Naive thymus-derived CD4-positive, alpha-beta T cell (primary cell): ENCODE measurements around the gene ECE2. TPM values are rescaled to one million over a fixed set of nuclear protein-coding genes. Genes with fewer than 3 reads are reported as not detected.

Source experiments
- ATAC-seq: fragments of 150-1000 bp; cut with Tn5 transposase; 2 replicates; pipeline ENCODE4 v1.10.0; 2021; ENCODE audit warnings: mild to moderate bottlenecking, moderate library complexity
- CTCF ChIA-PET: fragments of 350-600 bp; sonication (Branson Sonifier 250); formaldehyde crosslinking; loops from one replicate; lab custom pipeline; 2021; ENCODE audit warnings: antibody characterized with exemption; lab: Charles Lee
- POLR2A ChIA-PET: fragments of 350-600 bp; sonication (Branson Sonifier 250); formaldehyde crosslinking; loops from one replicate; lab custom pipeline; 2021; ENCODE audit warnings: antibody characterized with exemption, inconsistent platforms; lab: Charles Lee
- DNase-seq, 9 donors: peaks; one replicate each; pipeline versions ENCODE4 v3.0.0 to v3.0.0-alpha.2; 2020 to 2022; ENCODE audit warnings: mixed read lengths in 1 of 9
- H3K27ac ChIP-seq: one replicate; pipeline ENCODE4 v1.7.0; 2013; ENCODE audit warnings: mild to moderate bottlenecking, low read depth, low read length, moderate library complexity
- H3K27me3 ChIP-seq, 2 donors: one replicate each; pipeline ENCODE4 v1.7.0; 2013; ENCODE audit warnings: low read length in 2 of 2, mild to moderate bottlenecking in 2 of 2, moderate library complexity in 2 of 2; ENCODE audit not compliant: control insufficient read depth in 2 of 2, insufficient read depth in 2 of 2
- H3K36me3 ChIP-seq, 3 experiments: 1 replicate in 2 of 3; 2 replicates in 1 of 3; pipeline ENCODE4 v1.7.0; 2013; ENCODE audit warnings: low read length in 3 of 3, mild to moderate bottlenecking in 3 of 3, moderate library complexity in 1 of 3; ENCODE audit not compliant: insufficient read depth in 3 of 3, control insufficient read depth in 2 of 3
- H3K4me1 ChIP-seq, 2 donors: one replicate each; pipeline ENCODE4 v1.7.0; 2013; ENCODE audit warnings: low read length in 2 of 2, mild to moderate bottlenecking in 2 of 2, moderate library complexity in 1 of 2; ENCODE audit not compliant: control insufficient read depth in 2 of 2, insufficient read depth in 2 of 2
- H3K4me3 ChIP-seq: 2 replicates; pipeline ENCODE4 v1.7.0; 2013; ENCODE audit warnings: mild to moderate bottlenecking, low read length
- H3K9me3 ChIP-seq, 3 experiments: 1 replicate in 2 of 3; 2 replicates in 1 of 3; pipeline ENCODE4 v1.7.0; 2013; ENCODE audit warnings: low read length in 3 of 3; ENCODE audit not compliant: control insufficient read depth in 2 of 3
- H3K27ac Mint-ChIP-seq, 9 donors: one replicate each; pipeline ENCODE4 v1.8.0; 2020 to 2022; ENCODE audit warnings: mixed read lengths in 9 of 9, mild to moderate bottlenecking in 8 of 9, moderate library complexity in 5 of 9, inconsistent platforms in 2 of 9
- H3K27me3 Mint-ChIP-seq, 5 donors: one replicate each; pipeline ENCODE4 v1.8.0; 2021 to 2022; ENCODE audit warnings: mixed read lengths in 5 of 5, mild to moderate bottlenecking in 1 of 5
- H3K36me3 Mint-ChIP-seq, 5 donors: one replicate each; pipeline ENCODE4 v1.8.0; 2020 to 2022; ENCODE audit warnings: mixed read lengths in 5 of 5, mild to moderate bottlenecking in 3 of 5, inconsistent platforms in 1 of 5
- H3K4me1 Mint-ChIP-seq, 7 donors: one replicate each; pipeline ENCODE4 v1.8.0; 2020 to 2022; ENCODE audit warnings: mixed read lengths in 7 of 7, mild to moderate bottlenecking in 3 of 7, inconsistent platforms in 1 of 7
- H3K4me3 Mint-ChIP-seq, 10 donors: one replicate each; pipeline ENCODE4 v1.8.0; 2020 to 2022; ENCODE audit warnings: mild to moderate bottlenecking in 10 of 10, mixed read lengths in 10 of 10, moderate library complexity in 6 of 10, inconsistent platforms in 2 of 10
- H3K9me3 Mint-ChIP-seq, 11 donors: one replicate each; pipeline ENCODE4 v1.8.0; 2020 to 2022; ENCODE audit warnings: mixed read lengths in 11 of 11, mild to moderate bottlenecking in 4 of 11, inconsistent platforms in 1 of 11, moderate library complexity in 1 of 11
- intact Hi-C, 2 donors: fragments of 100-400 bp; cut with micrococcal nuclease; formaldehyde crosslinking; loops; one replicate each; pipeline ENCODE4 v1.15.1; 2023
- polyA plus RNA-seq, 2 donors: library from polyadenylated mRNA; unstranded; fragments of 300-500 nt; fragmentation: Illumina TruSeq; gene quantifications; one replicate each; pipeline ENCODE4 v1.2.3, GENCODE V29; 2021
- total RNA-seq, 6 experiments: library from RNA in 5 of 6; stranded (reverse) in 5 of 6; gene quantifications; 1 replicate in 5 of 6; 2 replicates in 1 of 6; pipeline ENCODE4 v1.2.3 and lab custom pipeline; 2021 to 2026

The ECE2 gene
- total and polyA plus RNA-seq, 7 experiments from 2014 or later, result not detected

DNA sequence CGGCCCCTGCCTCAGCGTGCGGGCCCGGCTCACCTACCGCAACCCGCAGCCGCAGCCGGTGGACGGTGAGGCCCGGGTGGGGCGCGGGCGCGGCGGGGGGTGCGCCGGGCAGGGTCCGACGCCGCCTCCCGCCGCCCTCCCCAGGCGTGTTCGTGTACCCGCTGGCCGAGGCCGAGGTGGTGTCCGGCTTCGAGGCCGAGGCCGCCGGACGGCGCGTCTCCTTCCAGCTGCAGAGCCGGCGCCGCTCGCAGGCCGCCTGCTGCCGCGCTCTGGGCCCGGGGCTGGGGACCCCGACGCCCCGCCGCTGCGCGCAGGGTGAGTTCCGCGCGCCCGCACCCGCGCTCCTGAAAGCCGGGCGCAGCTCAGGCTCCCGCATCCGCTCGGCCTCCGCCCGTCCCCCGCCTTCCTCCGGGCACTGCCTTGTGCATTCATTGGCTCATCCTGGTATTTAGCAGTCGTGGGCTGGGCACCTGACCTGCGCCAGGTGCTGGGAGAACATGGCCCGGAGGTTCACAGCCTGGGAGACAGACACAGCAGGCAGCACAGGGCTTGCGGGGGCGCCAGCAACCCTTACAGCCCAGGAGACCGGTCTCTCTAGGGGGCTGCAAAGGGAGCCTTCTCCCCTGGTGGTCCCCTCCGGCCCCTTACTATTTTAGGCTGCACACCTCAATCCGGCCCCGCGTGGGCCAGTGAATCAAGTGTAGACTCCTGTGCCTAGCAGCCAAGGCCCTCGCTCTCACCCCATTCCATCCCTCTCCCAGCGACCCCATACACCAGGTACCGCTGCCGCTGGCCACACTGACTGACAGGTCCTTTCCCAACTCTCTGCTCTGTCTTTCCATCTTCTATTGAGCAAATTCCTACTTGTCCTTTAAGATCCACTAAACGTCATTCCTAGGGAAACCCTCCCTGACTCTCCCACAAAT lies 45.0 kb upstream of the ECE2 start:
- no peak overlapping the region for H3K27ac Mint-ChIP-seq
- H3K4me3 Mint-ChIP-seq, result peak overlapping the region; percentile 60 to 89 (median 78)
- no peaks in the 10 kb centered on the region for H3K36me3 Mint-ChIP-seq
- intact Hi-C loops, result no loop called here
- POLR2A ChIA-PET, result no interaction called here
- CTCF ChIA-PET, result interaction anchor here (0.6 to 0.9 kb wide), 2 partner anchors 15 to 19 kb away, joined by 4 read pairs; partner anchors contain the start of gene EEF1AKMT4
- H3K27me3 ChIP-seq, result peaks cover 4 to 17% of the 10 kb centered on the region in 2 donors
- H3K27ac ChIP-seq, result no peak overlapping the region
- H3K9me3 ChIP-seq, result no peaks in the 10 kb centered on the region
- H3K27me3 Mint-ChIP-seq, result peaks cover 41 to 59% (median 48%) of the 10 kb centered on the region in 5 donors
- peaks cover 0 to 5% of the 10 kb centered on the region in 2 donors for H3K4me1 ChIP-seq
- H3K4me3 ChIP-seq, result no peak overlapping the region
- no peaks in the 10 kb centered on the region for H3K9me3 Mint-ChIP-seq
- peaks cover 8 to 14% (median 10%) of the 10 kb centered on the region in 7 donors for H3K4me1 Mint-ChIP-seq
- H3K36me3 ChIP-seq, result no peaks in the 10 kb centered on the region
- DNase-seq, result no peak
- no peak for ATAC-seq

- intact Hi-C loops, result no loop called here
- Histone ChIP-seq H3K9me3 (no peaks in the 10 kb centered on the region), H3K27me3 (peaks cover 4 to 17% of the 10 kb centered on the region in 2 donors), H3K36me3 (no peaks in the 10 kb centered on the region), H3K4me3 (no peak overlapping the region), H3K4me1 (peaks cover 0 to 5% of the 10 kb centered on the region in 2 donors), H3K27ac (no peak overlapping the region)
- Mint-ChIP-seq H3K4me1 (peaks cover 8 to 14% (median 10%) of the 10 kb centered on the region in 7 donors), H3K27ac (no peak overlapping the region), H3K36me3 (no peaks in the 10 kb centered on the region), H3K27me3 (peaks cover 41 to 52% (median 42%) of the 10 kb centered on the region in 5 donors), H3K4me3 (peak overlapping the region in 9 of 10 donors; percentile 60 to 89 (median 80)), H3K9me3 (no peaks in the 10 kb centered on the region)
- ATAC-seq (no peak), DNase-seq (no peak)
- ChIA-PET CTCF (no interaction called here), POLR2A (no interaction called here)
These were observed 44.2 kb upstream of the ECE2 start for GRCh38 chr3:184231671-184232070.

DNA sequence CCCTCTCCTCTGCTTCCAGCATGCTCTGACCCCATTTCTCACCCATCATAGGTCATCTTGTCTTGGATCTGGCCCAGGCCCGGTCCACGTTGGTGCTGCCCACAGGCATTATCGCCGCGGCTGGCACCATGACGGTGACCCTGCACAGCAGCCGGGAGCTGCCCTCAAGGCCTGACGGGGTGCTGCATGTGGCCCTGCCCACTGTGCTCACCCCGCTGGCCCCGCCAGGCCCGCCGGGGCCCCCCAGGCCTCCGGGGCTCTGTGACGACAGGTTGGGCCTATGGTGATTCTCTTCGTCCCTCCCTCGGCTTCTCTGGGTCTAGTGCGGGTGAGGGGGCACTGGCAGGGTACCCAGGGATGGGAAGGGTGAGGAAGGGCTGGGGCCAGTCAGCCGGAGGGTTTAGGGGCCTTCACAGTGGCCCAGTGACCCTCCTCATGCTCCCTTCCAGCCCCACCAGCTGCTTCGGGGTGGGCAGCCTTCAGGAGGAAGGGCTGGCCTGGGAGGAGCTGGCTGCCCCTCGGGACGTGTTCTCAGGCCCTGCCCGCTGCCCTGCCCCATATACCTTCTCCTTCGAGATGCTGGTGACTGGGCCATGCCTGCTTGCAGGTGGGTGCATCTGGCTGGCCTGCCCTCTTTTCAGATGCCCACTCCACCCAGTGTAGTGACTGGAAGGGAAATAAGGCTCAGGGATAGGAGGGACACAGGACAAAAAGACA lies 42.5 kb upstream of the ECE2 start:
- POLR2A ChIA-PET, result no interaction called here
- Histone ChIP-seq H3K36me3 (no peaks in the 10 kb centered on the region), H3K4me3 (no peak overlapping the region), H3K27me3 (peaks cover 4 to 12% of the 10 kb centered on the region in 2 donors), H3K9me3 (no peaks in the 10 kb centered on the region), H3K4me1 (peaks cover 0 to 5% of the 10 kb centered on the region in 2 donors), H3K27ac (no peak overlapping the region)
- intact Hi-C loops, result no loop called here
- H3K4me1 Mint-ChIP-seq, result peaks cover 8 to 14% (median 10%) of the 10 kb centered on the region in 7 donors
- DNase-seq (no peak), ATAC-seq (no peak)
- peak overlapping the region in 1 of 10 donors; percentile 68 for H3K4me3 Mint-ChIP-seq
- H3K36me3 Mint-ChIP-seq, result no peaks in the 10 kb centered on the region
- CTCF ChIA-PET, result no interaction called here
- no peak overlapping the region for H3K27ac Mint-ChIP-seq
- peaks cover 30 to 39% (median 33%) of the 10 kb centered on the region in 5 donors for H3K27me3 Mint-ChIP-seq
- no peaks in the 10 kb centered on the region for H3K9me3 Mint-ChIP-seq

- H3K27me3 ChIP-seq, result peaks cover 4 to 12% of the 10 kb centered on the region in 2 donors
- Mint-ChIP-seq H3K27me3 (peaks cover 22 to 30% (median 24%) of the 10 kb centered on the region in 5 donors), H3K4me1 (peaks cover 4 to 11% (median 8%) of the 10 kb centered on the region in 7 donors), H3K27ac (no peak overlapping the region), H3K4me3 (no peak overlapping the region), H3K9me3 (peaks cover 0 to 2% (median 0%) of the 10 kb centered on the region in 11 donors), H3K36me3 (no peaks in the 10 kb centered on the region)
- ChIA-PET CTCF (no interaction called here), POLR2A (no interaction called here)
- no peaks in the 10 kb centered on the region for H3K9me3 ChIP-seq
- H3K36me3 ChIP-seq, result no peaks in the 10 kb centered on the region
- no peak overlapping the region for H3K27ac ChIP-seq
- no peak for ATAC-seq
- no peak overlapping the region for H3K4me3 ChIP-seq
- H3K4me1 ChIP-seq, result no peaks in the 10 kb centered on the region
- intact Hi-C loops, result no loop called here
- DNase-seq, result no peak
These were observed 41.6 kb upstream of the ECE2 start for GRCh38 chr3:184234224-184234623.

GRCh38 chr3:184234671-184235380 lies 41.0 kb upstream of the ECE2 start:
- peaks cover 4 to 9% of the 10 kb centered on the region in 2 donors for H3K27me3 ChIP-seq
- CTCF ChIA-PET, result no interaction called here
- peaks cover 22 to 28% (median 24%) of the 10 kb centered on the region in 5 donors for H3K27me3 Mint-ChIP-seq
- H3K4me3 ChIP-seq, result no peak overlapping the region
- ATAC-seq, result no peak
- H3K4me3 Mint-ChIP-seq, result no peak overlapping the region
- no peak overlapping the region for H3K27ac ChIP-seq
- intact Hi-C loops, result no loop called here
- no peaks in the 10 kb centered on the region for H3K9me3 ChIP-seq
- peaks cover 0 to 2% (median 0%) of the 10 kb centered on the region in 11 donors for H3K9me3 Mint-ChIP-seq
- DNase-seq, result no peak
- no peaks in the 10 kb centered on the region for H3K36me3 ChIP-seq
- H3K4me1 ChIP-seq, result no peaks in the 10 kb centered on the region
- peaks cover 4 to 11% (median 8%) of the 10 kb centered on the region in 7 donors for H3K4me1 Mint-ChIP-seq
- POLR2A ChIA-PET, result no interaction called here
- H3K27ac Mint-ChIP-seq, result no peak overlapping the region
- H3K36me3 Mint-ChIP-seq, result no peaks in the 10 kb centered on the region

DNA sequence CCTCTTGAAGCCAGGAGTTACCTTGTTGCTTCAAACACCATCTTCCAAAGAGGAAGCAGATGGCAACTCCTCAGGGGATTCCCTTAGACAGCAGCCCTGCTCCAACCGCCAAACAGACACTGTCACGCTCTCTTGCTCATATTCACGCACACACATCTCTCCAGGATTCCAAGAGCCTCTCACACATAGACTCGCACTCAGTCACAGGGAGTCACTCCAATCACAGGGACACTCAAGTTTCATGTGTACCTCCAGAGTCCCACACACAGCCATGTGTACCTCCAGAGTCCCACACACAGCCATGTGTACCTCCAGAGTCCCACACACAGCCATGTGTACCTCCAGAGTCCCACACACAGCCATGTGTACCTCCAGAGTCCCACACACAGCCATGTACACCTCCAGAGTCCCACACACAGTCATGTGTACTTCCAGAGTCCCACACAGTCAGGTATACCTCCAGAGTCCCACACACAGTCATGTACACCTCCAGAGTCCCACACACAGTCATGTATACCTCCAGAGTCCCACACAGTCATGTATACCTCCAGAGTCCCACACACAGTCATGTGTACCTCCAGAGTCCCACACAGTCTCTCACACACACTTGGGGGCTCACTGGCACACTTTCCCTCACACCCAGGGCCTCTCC lies 40.3 kb upstream of the ECE2 start:
- CTCF ChIA-PET, result no interaction called here
- Mint-ChIP-seq H3K27me3 (peaks cover 22 to 28% (median 24%) of the 10 kb centered on the region in 5 donors), H3K9me3 (peaks cover 0 to 2% (median 0%) of the 10 kb centered on the region in 11 donors), H3K27ac (no peak overlapping the region), H3K4me3 (no peak overlapping the region), H3K4me1 (peaks cover 4 to 11% (median 8%) of the 10 kb centered on the region in 7 donors), H3K36me3 (no peaks in the 10 kb centered on the region)
- Histone ChIP-seq H3K4me1 (no peaks in the 10 kb centered on the region), H3K27ac (no peak overlapping the region), H3K27me3 (peaks cover 4 to 8% of the 10 kb centered on the region in 2 donors), H3K9me3 (no peaks in the 10 kb centered on the region), H3K4me3 (no peak overlapping the region), H3K36me3 (no peaks in the 10 kb centered on the region)
- intact Hi-C loops, result no loop called here
- ATAC-seq, result no peak
- no peak for DNase-seq
- POLR2A ChIA-PET, result no interaction called here
